ENCODE results near the gene BRICD5. TPM values are rescaled to one million over a fixed set of nuclear protein-coding genes. Genes with fewer than 3 reads are reported as not detected.

BRICD5 gene
- total and polyA plus RNA-seq, 2 of the 13 experiments (the other 11 are each of a cell fraction or from before 2014, with no cell fraction given), result 1.6 to 5.8 TPM

DNA sequence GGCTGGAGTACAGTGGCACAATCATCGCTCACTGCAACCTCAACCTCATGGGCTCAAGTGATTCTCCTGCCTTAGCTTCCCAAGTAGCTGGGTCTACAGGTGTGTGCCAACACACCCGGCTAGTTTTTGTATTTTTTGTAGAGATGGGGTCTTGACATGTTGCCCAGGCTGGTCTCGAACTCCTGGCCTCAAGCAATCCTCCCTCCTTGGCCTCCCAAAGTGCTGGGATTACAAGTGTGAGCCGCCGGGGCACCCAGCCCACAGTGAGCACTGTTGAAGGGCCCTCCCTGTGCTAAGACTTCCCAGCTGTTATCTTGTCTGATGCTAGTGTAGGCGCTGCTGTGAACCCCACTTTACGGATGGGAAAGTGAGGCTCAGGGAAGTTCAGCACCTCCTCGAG lies 22.3 kb downstream of the BRICD5 start:
- no peak for DNase-seq (ENCODE audit: low spot score)
- Histone ChIP-seq H3K4me3 (replicated peaks in 1 of 3; ENCODE audit: insufficient read depth in 1 of 3, low read depth in 2 of 3, low read length in 3 of 3) (no peak overlapping the region), H2AFZ (ENCODE audit: low read length) (no peak overlapping the region), H3K79me2 (ENCODE audit: insufficient read depth, low read length) (no peaks in the 10 kb centered on the region), H3K4me2 (ENCODE audit: low read depth, low read length) (no peak overlapping the region), H3K4me1 (ENCODE audit: insufficient read depth, low read length) (peaks cover 28% of the 10 kb centered on the region), H4K20me1 (ENCODE audit: insufficient read depth, low read length) (no peaks in the 10 kb centered on the region), H3K9me3 (ENCODE audit: low read length) (no peaks in the 10 kb centered on the region), H3K27ac (ENCODE audit: extremely low read length, insufficient read depth, low read length) (no peak overlapping the region), H3K9ac (ENCODE audit: insufficient read depth, low read depth, low read length) (no peak overlapping the region), H3K36me3 (replicated peaks in 1 of 2; ENCODE audit: control insufficient read depth in 1 of 2, insufficient read depth in 2 of 2, low read length in 2 of 2) (no peaks in the 10 kb centered on the region), H3K27me3 (ENCODE audit: control insufficient read depth in 1 of 2, insufficient read depth in 2 of 2, low read length in 2 of 2) (no peaks in the 10 kb centered on the region)
- 80% methylated on average over 7 of the region's 8 CpGs for WGBS (ENCODE audit: low lambda C conversion rate)
- TF ChIP-seq, protein P1, sequence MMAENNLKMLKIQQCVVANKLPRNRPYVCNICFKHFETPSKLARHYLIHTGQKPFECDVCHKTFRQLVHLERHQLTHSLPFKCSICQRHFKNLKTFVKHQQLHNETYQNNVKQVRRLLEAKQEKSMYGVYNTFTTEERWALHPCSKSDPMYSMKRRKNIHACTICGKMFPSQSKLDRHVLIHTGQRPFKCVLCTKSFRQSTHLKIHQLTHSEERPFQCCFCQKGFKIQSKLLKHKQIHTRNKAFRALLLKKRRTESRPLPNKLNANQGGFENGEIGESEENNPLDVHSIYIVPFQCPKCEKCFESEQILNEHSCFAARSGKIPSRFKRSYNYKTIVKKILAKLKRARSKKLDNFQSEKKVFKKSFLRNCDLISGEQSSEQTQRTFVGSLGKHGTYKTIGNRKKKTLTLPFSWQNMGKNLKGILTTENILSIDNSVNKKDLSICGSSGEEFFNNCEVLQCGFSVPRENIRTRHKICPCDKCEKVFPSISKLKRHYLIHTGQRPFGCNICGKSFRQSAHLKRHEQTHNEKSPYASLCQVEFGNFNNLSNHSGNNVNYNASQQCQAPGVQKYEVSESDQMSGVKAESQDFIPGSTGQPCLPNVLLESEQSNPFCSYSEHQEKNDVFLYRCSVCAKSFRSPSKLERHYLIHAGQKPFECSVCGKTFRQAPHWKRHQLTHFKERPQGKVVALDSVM (CRISPR knock-in tag; IDR thresholded peaks at IDR 0.05), result peak; percentile 71
- TF ChIP-seq BRCA1 (CRISPR knock-in tag; IDR thresholded peaks at IDR 0.05), result no peak
- FAIRE-seq, result no peak
- in situ Hi-C loops (cut with HindIII; ENCODE audit: extremely low pct_ligation_motif_present, low pct_unique_long_range_greater_than_20kb) (no loop called here), intact Hi-C loops (cut with micrococcal nuclease; ENCODE audit: unreplicated experiment) (no loop called here)
- ChIA-PET POLR2A (interaction anchor here (1.1 to 1.5 kb wide), 2 partner anchors 33 to 48 kb away, joined by 3 to 9 read pairs; partner anchors contain the start of gene TRAF7), CTCF (ENCODE audit: low intra/inter-chr PET ratio, low total read pairs) (no interaction called here)
- no TSS peak for BruUV-seq (replicated peaks)
- no peak for ATAC-seq

DNA sequence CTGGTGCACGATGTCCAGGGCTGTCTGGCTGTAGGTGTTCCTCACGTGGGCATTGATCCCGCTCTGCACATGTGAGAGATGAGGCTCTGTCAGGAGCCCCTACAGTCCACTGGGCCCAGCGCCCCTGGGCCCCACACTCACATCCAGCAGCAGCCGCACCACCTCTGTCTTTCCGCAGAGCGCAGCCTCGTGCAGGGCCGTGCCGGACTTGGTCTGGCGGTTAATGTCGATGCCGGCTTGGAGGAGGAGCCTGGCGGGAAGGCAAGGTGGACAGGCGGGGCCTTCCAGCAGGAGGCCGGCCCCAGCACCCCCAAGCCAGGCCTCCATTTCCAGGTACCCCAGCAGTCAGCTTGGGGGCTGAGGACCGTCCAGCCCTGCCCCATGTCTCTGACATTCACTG lies 23.5 kb downstream of the BRICD5 start:
- ATAC-seq (no peak), DNase-seq (ENCODE audit: low spot score) (no peak), FAIRE-seq (no peak)
- peaks cover 37% of the 10 kb centered on the region for H3K4me1 ChIP-seq (ENCODE audit: insufficient read depth, low read length)
- no peak overlapping the region for H3K4me2 ChIP-seq (ENCODE audit: low read depth, low read length)
- H3K36me3 ChIP-seq (replicated peaks in 1 of 2; ENCODE audit: control insufficient read depth in 1 of 2, insufficient read depth in 2 of 2, low read length in 2 of 2), result no peaks in the 10 kb centered on the region
- H3K27ac ChIP-seq (ENCODE audit: extremely low read length, insufficient read depth, low read length), result no peak overlapping the region
- in situ Hi-C loops (cut with HindIII; ENCODE audit: extremely low pct_ligation_motif_present, low pct_unique_long_range_greater_than_20kb) (no loop called here), intact Hi-C loops (cut with micrococcal nuclease; ENCODE audit: unreplicated experiment) (no loop called here)
- H3K9ac ChIP-seq (ENCODE audit: insufficient read depth, low read depth, low read length), result no peak overlapping the region
- TF ChIP-seq, protein P2, sequence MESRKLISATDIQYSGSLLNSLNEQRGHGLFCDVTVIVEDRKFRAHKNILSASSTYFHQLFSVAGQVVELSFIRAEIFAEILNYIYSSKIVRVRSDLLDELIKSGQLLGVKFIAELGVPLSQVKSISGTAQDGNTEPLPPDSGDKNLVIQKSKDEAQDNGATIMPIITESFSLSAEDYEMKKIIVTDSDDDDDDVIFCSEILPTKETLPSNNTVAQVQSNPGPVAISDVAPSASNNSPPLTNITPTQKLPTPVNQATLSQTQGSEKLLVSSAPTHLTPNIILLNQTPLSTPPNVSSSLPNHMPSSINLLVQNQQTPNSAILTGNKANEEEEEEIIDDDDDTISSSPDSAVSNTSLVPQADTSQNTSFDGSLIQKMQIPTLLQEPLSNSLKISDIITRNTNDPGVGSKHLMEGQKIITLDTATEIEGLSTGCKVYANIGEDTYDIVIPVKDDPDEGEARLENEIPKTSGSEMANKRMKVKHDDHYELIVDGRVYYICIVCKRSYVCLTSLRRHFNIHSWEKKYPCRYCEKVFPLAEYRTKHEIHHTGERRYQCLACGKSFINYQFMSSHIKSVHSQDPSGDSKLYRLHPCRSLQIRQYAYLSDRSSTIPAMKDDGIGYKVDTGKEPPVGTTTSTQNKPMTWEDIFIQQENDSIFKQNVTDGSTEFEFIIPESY (CRISPR knock-in tag; IDR thresholded peaks at IDR 0.05), result peak; percentile 65; the same call in 1 of the 2 replicates
- no peak for TF ChIP-seq ZNF546 (CRISPR knock-in tag; conservative IDR thresholded peaks at IDR 0.05)
- BruUV-seq (replicated peaks), result no TSS peak
- POLR2A ChIA-PET, result interaction anchor here (1.1 to 1.5 kb wide), 2 partner anchors 32 to 47 kb away, joined by 3 to 9 read pairs; partner anchors contain the start of gene TRAF7
- no peak overlapping the region for H2AFZ ChIP-seq (ENCODE audit: low read length)
- 76% methylated on average over 9 of the region's 17 CpGs for WGBS (ENCODE audit: low lambda C conversion rate)
- no peaks in the 10 kb centered on the region for H3K9me3 ChIP-seq (ENCODE audit: low read length)
- no peak overlapping the region for H3K4me3 ChIP-seq (replicated peaks in 1 of 3; ENCODE audit: insufficient read depth in 1 of 3, low read depth in 2 of 3, low read length in 3 of 3)
- CTCF ChIA-PET (ENCODE audit: low intra/inter-chr PET ratio, low total read pairs), result no interaction called here
- H3K79me2 ChIP-seq (ENCODE audit: insufficient read depth, low read length), result no peaks in the 10 kb centered on the region
- H3K27me3 ChIP-seq (ENCODE audit: control insufficient read depth in 1 of 2, insufficient read depth in 2 of 2, low read length in 2 of 2), result no peaks in the 10 kb centered on the region
- H4K20me1 ChIP-seq (ENCODE audit: insufficient read depth, low read length), result no peaks in the 10 kb centered on the region
